Stimulated activated CD4-positive, alpha-beta T cell treated with anti-CD3 and anti-CD28 coated beads, Interleukin-4, amount 100 ng/mL, for 4 hours (primary cell): ENCODE measurements around the gene ZNF423.

Experiments
- DNase-seq, 2 experiments: peaks; one replicate each; pipeline ENCODE4 v3.0.0-alpha.2; 2020

The ZNF423 gene

DNA sequence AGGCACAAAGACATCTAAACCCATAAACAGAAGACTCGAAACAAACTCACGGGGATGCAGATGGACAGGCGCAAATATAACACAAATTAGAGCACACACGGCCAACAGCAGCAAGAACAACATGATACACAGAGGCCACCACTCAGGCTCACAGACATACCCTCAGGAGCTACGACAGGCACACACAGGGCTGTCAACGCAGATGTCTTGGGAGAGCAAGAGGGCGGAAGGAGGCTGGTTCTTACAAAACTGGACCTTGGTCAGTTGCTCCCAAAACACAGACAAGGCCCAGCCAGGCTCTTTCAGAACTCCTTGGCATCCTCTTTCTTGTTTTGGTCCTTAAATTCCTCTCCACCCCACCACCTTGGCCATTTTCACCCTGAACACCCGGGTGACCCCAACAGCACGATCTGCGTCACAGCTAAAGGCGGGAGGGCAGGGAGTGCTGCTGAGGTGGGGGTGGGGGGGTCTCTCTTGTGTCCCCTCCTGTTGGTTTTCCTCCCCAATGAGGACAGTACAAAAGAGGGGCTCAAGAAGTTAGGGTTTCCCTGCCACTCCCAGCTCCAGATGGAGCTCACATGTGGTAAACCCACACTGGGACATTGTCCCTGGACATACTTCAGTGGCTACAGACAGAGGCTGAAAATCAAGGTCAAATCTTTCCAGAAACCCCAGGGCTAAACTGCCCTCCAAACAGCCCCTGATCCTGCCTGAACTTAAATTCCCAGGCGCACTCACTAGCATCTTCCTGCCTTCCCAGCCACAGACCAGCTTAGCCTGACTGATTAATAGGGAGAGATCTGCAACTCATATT, 261.0 kb downstream of the ZNF423 start:
- no peak for DNase-seq

DNA sequence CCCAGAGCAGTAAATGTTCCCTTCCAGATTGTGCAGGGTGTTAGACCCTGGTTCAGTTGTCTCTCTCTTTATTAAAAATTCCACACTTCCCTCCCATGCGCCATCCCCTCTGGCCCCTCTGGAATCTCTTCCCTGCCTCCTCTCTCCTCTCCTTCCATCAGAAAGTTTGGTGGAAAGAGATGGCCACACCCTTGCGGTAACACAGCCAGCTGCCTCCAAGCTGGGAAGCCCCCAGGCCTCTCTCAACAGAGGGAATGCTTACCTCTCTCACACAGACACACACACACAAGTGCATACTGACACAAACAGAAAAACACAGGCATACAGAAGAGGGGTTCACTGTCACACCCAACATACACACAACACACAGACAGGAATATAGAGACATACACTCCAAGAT, 261.8 kb downstream of the ZNF423 start:
- no peak for DNase-seq

DNA sequence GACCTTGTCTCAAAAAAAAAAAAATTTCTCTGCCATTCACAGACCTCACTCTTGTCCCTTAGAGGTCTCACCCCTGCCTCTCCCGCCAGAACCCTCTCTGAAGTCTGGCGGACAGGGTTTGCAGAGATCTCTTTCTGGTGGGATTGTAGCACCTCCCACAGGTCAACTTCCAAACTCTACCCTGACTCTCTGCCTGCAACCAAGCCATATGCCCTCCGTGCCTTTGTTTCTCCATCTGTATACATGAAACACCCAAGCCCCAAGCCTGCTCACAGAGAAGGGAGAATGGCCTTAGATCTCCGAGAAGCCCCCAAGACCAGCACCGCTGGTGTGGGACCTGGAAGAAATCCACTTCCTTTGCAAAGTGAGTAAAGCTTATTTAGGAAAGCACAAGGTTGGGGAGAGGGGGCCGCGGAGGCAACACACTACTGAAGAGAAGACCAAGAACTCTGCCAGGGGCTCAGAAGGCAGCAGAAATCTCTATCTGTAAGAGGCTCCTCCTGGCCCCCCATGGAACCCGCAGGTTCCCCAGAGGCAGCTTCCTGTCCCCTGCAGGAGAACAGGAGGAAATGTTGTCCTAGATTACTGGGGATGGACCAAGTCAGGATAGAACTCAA, 262.4 kb downstream of the ZNF423 start:
- no peak for DNase-seq

DNA sequence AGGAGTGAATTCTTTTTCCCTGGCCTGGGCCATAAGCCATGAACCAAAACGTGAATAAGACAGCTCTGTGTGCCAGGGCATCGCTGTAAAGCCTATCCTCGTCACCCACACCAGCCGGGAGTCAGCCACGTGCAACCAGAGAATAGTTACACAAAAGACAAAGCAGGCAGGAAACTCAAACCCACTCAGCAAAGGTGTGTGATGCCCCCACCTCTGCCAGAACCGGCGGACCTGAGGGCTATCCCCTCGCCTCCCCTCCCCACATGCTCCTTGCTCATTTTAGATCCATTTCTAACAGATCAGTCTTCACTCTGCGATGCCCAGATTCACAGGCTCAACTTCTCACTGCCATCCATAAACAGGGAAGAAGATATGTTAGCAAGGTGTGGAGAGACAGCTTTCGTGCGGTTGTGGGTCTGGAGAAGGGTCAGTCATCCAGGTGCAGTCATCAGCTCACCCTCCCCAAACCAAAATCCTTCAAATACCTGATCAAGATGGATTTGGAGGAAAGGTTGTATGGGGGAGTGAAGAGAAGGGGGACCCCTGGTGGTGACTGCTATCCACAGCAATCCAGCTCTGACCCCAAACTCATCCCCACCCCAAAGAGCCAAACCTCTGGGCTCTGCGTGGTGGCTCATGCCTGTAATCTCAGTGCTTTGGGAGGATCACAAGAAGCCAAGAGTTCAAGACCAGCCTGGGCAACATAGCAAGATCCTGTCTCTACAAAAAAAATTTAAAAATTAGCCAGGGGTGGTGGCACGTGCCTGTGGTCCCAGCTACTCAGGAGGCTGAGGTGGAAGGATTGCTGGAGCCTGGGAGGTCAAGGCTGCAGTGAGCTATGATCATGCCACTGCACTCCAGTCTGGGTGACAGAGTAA, 263.1 kb downstream of the ZNF423 start:
- peak in 1 of 2 experiments; percentile 16 for DNase-seq

DNA sequence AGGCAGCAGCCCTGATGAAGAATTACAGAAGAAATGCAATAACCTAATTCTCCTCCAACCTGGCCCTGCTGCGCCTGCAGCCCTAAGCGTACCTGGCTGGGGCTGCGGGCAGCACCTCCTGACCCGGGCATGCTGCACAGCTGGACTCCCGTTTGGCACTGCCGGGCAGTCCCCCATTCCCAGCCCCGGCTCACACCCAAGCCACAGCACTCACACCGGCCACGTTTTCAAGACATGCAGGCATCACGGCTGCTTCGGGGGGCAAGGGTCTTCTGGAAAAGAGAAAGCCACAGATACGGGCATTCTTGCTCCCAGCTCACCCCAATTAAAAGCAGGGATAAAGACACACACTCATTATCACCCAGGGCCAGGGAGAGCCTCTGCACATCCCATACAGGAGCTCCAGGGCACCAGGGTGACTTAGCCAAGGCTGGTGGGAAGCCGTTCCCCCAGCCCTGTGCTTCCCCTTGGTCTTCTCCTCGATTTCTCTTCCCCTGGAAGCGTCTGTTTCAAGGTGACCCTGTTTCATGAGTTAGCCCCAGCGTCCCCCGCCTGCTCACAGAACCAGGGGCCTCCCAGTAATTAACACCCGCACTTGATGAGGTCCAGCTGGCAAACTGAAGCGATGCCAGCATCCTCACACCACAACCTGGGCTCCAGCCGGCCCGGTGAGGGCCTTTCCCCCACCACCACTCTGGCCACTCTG, 265.6 kb downstream of the ZNF423 start:
- no peak for DNase-seq

DNA sequence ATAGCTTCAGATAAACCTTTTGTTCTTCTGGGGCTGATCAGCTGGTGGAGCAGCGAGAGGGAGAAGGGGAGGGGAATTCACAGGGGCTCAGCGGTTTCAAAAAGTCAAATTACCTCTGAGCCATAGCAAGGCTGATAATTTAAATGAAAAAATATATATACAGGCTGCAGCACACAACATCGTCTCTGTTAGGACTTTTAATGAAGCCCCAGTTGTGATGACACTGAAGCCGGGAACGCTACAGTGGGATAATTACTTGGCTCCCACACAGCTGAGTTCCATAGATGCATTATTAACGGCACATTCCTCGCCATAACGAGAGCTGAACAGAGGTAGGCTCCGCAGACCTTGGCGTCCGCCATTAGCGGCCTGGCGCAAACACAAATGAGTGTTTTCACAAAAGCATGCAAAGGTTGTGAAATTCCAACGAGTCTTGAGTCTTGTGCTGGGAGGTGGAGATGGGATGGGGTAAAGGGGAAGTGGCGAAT, 266.3 kb downstream of the ZNF423 start:
- DNase-seq, result no peak

DNA sequence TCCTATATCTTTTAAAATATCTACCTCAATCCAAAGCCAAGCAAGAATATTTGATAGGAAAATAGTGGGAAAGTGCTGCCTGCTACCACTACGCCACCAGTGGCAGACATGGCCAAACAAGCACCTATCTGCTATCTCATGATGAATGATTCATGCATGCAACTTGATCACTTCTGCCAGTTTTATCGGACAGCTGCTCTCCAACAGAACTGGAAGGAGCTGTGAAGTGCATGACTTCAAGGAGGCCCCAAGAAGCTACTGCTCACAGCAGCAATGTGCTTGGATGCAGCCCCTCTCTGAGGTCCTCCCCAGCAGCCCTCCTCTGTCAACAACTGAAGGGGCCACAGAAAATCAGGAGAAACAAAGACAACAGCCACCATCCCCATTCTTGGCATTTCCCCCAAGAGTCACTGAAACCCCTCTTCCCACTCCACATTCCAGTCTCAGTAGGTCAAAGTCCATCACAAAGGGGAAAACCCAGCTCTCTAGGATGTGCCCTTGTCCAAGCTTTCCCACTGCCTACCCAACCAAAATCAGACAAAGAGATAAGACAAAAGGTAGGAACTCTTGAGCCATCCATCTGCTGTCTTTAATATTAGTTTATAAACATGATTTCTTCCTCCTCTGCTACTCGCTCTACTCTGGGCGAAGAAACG, 267.1 kb downstream of the ZNF423 start:
- DNase-seq, result no peak

DNA sequence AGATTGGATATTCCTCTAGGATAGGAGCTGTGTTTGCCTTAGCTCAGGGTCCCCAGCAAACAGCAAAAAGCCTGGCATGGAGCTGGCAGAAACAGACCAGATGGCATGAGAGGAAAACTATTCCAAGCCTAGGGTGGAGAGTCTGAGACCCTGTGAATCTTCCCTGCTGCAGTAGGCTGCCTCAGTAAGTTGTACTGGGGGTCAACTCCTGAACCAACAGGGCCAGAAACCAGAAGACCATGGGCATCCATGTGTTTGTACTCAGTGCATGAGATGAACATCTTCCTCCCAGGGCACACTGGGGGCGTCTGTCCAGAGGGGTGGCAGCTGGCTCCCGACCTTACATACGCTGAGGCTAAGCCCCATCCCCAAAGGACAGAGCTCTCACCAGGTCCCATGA, 267.9 kb downstream of the ZNF423 start:
- no peak for DNase-seq

DNA sequence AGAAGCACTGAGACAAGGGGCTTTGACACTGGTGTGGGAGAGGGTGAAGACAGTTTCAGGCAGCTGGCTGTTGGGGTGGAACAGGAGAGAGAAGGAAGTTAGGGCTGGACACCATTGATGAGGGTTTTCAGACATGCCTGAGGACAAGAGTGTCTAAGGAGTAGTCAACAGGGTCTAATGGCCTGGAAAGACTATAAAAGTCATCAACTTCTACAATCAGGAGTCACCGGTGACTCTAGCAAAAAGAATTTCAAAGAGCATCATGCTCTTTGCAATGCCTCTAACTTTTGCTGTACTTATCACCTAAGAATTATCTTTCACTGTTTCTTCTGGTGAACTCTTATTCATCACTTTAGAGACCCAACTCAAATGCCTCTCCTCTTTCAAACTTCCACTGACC, 268.4 kb downstream of the ZNF423 start:
- DNase-seq, result no peak

DNA sequence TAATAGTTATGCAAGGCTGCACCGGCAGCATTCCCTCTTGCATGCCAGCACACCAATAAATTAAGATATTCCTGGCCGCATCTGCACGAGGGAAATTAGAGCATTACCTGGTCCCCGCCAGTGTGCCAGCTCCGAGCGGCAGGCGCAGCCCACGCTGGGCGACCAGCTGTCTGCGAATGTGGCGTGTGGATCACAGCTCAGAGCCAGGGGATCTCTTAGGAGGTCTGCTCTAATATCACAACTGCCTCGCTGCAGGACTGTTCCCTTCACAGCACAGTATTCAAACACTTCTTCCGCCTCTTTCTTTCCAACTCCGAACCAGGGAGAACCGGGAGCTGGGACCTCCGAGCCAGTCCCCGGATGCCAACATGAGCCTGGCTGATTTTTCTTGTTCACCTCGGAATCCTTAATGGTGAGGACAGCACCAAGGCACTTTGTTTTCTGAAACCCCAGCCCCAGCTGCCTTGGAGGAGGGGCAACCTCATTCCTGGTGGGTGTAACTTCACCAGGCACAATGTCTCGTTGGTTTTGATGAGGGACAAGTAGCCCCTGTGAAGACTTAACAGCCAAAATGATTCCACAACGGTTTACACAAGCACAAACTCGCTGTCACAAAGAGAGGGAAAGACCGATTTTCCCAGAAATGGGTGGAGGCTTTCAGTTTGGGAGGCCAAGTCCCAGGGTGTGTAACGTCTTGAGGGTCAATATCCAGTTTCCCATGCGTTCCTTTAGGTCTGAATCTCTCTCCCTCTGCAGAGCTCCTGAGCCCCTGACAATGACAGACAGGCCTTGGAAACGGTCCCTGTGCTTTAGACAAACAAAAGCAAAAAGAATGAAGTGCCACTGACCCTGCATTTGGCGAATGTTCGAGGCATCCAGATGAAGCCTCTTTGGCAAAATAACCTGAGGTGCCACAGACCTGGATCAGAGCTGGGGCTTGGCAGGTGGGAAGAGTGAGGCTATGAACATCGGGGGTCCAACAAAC, 269.2 kb downstream of the ZNF423 start:
- no peak for DNase-seq

DNA sequence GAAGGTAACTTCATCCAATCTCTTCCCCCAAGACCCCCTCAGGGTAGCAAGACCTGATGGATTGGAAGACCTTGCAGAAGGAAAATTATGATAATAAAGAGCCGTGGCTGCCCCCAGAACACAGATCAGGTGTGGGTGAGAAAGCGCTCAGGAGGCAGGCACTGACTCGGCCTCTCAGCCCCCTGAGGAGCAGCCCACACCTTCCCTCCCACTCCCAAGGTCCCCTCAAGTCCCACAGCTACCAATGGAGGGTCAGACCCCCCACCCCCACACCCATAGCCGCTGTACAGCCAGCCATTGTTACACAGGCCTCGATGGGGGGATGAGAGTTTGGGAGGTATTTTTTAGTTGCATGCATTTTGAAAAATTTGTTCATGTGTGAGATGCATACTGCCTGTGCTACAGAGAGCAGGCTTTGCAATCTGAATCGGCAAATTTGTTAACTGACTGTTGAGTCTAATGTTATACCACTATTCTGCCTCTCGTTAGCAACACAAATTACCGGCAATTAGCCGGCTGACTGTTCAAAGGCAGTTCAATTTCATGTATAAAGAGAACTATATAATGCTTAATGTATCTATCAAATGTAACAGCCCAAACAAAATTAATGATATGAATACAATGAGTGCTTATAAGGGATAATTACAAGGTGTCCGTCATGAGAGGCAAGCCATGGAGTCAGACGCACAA, 270.6 kb downstream of the ZNF423 start:
- DNase-seq, result no peak

DNA sequence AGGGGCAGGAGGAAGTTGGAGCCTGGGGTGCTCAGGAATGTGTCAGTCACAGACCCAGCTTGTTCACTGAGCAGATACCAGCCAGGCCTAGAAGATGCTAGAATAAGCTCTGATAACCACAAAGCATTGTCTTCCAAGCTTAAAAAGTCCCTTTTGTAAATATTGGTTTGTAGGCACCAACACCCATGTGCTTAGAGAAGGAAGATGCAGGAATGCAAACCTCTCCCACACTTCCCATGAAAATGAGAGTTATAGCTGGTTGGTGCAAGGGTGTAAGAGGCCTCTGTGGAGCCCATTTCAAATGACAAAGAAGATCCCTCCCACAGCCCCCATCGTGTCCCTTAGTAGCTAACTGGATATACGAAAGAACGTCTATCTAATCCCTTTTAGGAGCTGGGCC, 272.0 kb downstream of the ZNF423 start:
- DNase-seq, result no peak

DNA sequence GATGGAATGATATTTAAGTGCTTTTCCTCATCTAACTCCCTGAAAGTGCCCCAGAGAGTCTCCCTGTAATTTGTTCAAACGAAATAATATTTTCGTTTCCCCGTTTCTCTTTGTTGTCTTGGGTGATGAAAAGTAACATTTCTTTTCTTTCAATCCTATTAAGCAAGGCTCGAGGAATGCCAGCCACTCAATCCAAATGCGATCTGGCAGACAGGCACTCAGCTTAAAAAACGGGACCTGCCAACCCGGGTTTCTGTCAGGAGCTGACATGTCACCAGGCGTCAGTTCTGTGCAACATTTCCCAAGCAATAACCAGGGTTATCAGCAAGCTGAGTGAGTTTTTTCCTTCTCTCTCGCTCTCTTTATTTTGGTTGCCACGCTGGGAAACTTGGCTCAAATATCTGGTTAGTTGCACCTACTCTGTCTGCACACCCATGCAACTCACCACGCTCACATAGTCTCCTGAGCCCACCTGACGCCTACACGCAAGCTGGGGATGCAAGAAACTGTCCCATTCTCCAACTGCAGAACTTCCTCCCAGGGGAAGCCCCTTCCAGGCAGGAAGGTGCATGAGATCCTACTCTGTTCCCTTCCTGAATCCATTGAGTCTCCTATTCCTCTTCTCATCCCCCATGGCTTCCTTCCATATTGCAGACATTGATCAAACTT, 274.1 kb downstream of the ZNF423 start:
- no peak for DNase-seq

DNA sequence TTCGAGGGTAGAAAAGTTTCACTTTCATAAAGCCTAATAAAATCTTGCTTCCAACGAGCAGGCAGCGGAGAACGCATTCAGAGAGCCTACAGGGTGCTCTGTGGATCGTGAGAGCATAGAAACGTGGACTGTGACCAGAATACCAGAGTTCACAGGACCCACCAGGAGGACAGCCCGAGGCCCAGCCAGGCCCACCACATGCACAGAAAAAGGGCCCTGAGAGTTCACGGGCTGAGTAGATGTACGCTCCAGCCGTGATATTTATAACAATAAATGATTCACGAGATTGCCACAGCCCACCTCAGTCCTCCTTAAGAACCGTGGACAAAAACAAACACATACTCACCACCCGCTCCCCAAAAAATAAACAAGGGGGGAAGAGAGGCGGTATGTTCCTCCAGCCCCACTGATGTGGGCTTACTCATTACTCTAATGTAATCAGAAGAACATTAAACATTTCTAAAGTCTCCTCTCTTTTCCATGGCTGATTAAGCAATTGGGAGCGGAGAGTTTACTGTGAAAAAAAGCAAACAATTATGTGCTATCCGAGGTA, 275.1 kb downstream of the ZNF423 start:
- no peak for DNase-seq

DNA sequence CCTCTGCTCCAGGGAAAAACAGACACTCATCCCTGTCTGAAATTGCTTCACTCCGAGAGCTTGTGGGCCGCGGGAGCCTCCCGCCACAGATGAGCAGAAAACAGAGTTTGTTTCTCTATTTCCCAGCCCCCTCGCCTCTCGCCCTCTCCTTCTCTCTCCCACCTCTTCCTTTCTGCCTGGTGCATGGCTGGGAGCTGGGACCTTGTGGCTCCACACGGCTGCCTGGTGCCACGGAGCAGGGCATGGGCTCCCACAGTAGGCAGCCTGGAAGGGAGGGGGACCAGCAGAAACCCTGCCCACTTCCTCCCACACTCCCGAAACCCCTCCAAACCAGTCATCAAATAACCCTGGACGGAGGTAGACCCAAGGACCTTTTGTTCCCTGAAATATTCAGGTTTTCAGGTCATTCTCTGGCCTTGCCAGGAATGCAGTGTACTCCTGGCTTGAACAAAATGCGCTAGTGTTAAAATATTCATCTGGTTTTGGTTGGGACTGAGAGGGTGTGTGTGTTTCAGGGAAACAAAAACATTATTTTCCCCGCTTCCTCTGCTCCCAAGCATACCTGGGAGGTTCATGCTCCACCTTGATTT, 277.4 kb downstream of the ZNF423 start:
- no peak for DNase-seq

DNA sequence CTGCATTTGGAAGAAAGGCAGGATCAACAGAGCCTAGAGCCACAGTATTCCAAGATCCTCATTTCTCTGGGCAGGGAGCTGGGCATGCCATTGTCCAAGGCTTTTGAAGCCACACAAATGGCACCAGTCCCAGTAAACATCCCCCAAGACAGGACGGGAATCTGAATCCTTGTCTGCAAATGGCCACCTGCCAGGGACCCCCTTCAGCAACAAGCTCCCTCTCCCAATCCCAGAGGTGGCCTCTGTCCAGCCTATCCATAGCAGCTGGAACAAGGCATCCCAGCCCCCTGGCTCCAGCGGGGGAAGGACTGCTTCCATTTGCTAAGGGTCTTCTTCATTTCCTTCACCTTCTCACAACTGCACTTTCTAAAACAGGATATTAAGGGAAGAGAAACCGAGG, 277.9 kb downstream of the ZNF423 start:
- DNase-seq, result no peak

DNA sequence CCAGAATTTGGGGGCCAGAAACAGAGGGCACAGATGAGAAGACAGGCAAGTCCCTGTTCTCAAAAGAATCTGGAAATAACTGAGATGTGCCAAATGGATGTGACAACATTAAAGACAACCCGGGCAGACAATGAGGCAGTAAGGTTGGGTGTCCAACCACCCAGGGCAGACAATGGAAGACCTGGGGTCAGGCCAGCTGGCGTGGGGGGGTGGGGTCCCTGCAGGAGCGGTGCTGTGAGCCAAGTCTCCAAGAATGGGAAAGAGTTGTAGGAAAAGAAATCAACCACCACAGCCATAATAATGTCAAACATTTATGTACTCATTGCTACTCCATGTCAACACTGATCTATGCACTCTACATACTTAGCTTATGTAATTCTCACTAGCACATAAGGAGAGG, 279.0 kb downstream of the ZNF423 start:
- DNase-seq, result no peak

DNA sequence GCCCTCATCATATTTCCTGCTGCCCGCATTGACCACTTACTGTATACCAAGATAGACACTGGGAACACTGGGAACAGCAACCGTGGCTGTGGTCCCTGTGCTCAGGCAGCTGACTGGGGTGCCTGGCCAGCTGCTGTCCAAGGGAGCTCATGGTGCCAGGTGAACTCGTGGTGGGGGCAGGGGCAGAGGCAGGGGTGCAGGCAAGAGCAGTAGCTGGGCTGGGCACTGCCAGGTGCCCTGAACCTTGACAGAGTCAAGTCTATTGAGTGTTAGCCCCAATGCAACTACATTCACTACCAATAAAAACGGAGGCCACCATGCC, 279.8 kb downstream of the ZNF423 start:
- no peak for DNase-seq
